IMR-90 (cell line): Measurements from ENCODE around the gene RPL19. TPM values are rescaled to one million over a fixed set of nuclear protein-coding genes. Genes with fewer than 3 reads are reported as not detected.

Experiments
- ATAC-seq: fragments of 200-7000 bp; cut with Tn5 transposase; 2 replicates; pipeline ENCODE4 v1.9.1; 2020; ENCODE audit warnings: low read depth, mild to moderate bottlenecking, moderate library complexity
- BruUV-seq: library from RNA; stranded (reverse); fragments of 400-500 nt; replicated peaks from 2 replicates; lab custom pipeline; 2021; lab: Mats Ljungman, UMichigan
- CTCF ChIA-PET: fragments of 300-600 bp; formaldehyde crosslinking; extraction: SDS; loops from one replicate; lab custom pipeline; 2021; ENCODE audit warnings: antibody characterized with exemption; lab: Yijun Ruan, JAX
- POLR2A ChIA-PET: fragments of 300-600 bp; sonication (Branson Sonifier 250); formaldehyde crosslinking; loops from one replicate; lab custom pipeline; 2022; ENCODE audit warnings: antibody characterized with exemption; ENCODE audit not compliant: unreplicated experiment; lab: Charles Lee
- DNase-seq: peaks from one replicate; pipeline ENCODE4 v3.0.0; 2013
- H2AFZ ChIP-seq: replicated peaks from 2 replicates; pipeline ENCODE3; 2013; ENCODE audit warnings: low read length, mild to moderate bottlenecking; ENCODE audit not compliant: poor library complexity
- H2AK5ac ChIP-seq: 2 replicates; pipeline ENCODE4 v1.6.1; 2013; ENCODE audit warnings: low read depth, low read length, inconsistent platforms
- H2AK9ac ChIP-seq: replicated peaks from 2 replicates; pipeline ENCODE3; 2013; ENCODE audit warnings: mild to moderate bottlenecking, low read depth, low read length, moderate library complexity; ENCODE audit not compliant: poor library complexity
- H2BK120ac ChIP-seq: 2 replicates; pipeline ENCODE4 v1.6.1; 2013; ENCODE audit warnings: low read depth, low read length, inconsistent platforms
- H2BK15ac ChIP-seq: 3 replicates; pipeline ENCODE4 v1.6.1; 2013; ENCODE audit warnings: low read depth, low read length, inconsistent platforms
- H2BK20ac ChIP-seq: 2 replicates; pipeline ENCODE4 v1.6.1; 2013; ENCODE audit warnings: low read depth, mild to moderate bottlenecking, inconsistent platforms, low read length, moderate library complexity
- H2BK5ac ChIP-seq: 2 replicates; pipeline ENCODE4 v1.6.1; 2013; ENCODE audit warnings: mild to moderate bottlenecking, low read depth, low read length, inconsistent platforms; ENCODE audit not compliant: poor library complexity, severe bottlenecking
- H3K14ac ChIP-seq: replicated peaks from 2 replicates; pipeline ENCODE4 v1.6.1; 2013; ENCODE audit warnings: low read depth, low read length, inconsistent platforms
- H3K18ac ChIP-seq: 2 replicates; pipeline ENCODE4 v1.6.1; 2013; ENCODE audit warnings: low read depth, low read length, control low read depth
- H3K23ac ChIP-seq: 2 replicates; pipeline ENCODE4 v1.6.1; 2013; ENCODE audit warnings: low read depth, low read length, inconsistent platforms
- H3K27ac ChIP-seq: 2 replicates; pipeline ENCODE4 v1.5.1; 2013; ENCODE audit warnings: mild to moderate bottlenecking, control low read depth, low read length; ENCODE audit not compliant: insufficient read depth
- H3K27me3 ChIP-seq: 2 replicates; pipeline ENCODE4 v1.6.1; 2013; ENCODE audit warnings: low read length; ENCODE audit not compliant: control insufficient read depth, insufficient read depth
- H3K36me3 ChIP-seq: 2 replicates; pipeline ENCODE4 v1.6.1; 2013; ENCODE audit warnings: low read length, mixed read lengths; ENCODE audit not compliant: control insufficient read depth, insufficient read depth
- H3K4ac ChIP-seq: 2 replicates; pipeline ENCODE4 v1.6.1; 2013; ENCODE audit warnings: low read depth, low read length, inconsistent platforms
- H3K4me1 ChIP-seq: 2 replicates; pipeline ENCODE4 v1.6.1; 2013; ENCODE audit warnings: low read length, mixed read lengths; ENCODE audit not compliant: control insufficient read depth, insufficient read depth
- H3K4me2 ChIP-seq: 2 replicates; pipeline ENCODE4 v1.6.1; 2013; ENCODE audit warnings: low read depth, mild to moderate bottlenecking, control low read depth, low read length, moderate library complexity
- H3K4me3 ChIP-seq: 2 replicates; pipeline ENCODE4 v1.5.1; 2013; ENCODE audit warnings: low read depth, mild to moderate bottlenecking, control low read depth, low read length, moderate library complexity; ENCODE audit not compliant: insufficient read depth
- H3K56ac ChIP-seq: 2 replicates; pipeline ENCODE4 v1.6.1; 2013; ENCODE audit warnings: low read length, inconsistent platforms; ENCODE audit not compliant: insufficient read depth; ENCODE audit errors: extremely low read depth
- H3K79me1 ChIP-seq, 2 experiments: 2 replicates each; pipeline ENCODE4 v1.6.1; 2013; ENCODE audit warnings: low read length in 2 of 2, inconsistent platforms in 1 of 2, low read depth in 1 of 2
- H3K9ac ChIP-seq: 2 replicates; pipeline ENCODE4 v1.6.1; 2013; ENCODE audit warnings: low read depth, low read length, control low read depth
- H3K9me1 ChIP-seq: 2 replicates; pipeline ENCODE4 v1.6.1; 2013; ENCODE audit warnings: low read length, inconsistent platforms; ENCODE audit not compliant: insufficient read depth
- H3K9me3 ChIP-seq: 2 replicates; pipeline ENCODE4 v1.6.1; 2013; ENCODE audit warnings: low read length; ENCODE audit not compliant: control insufficient read depth, insufficient read depth
- H4K20me1 ChIP-seq: 2 replicates; pipeline ENCODE4 v1.6.1; 2013; ENCODE audit warnings: low read length, inconsistent platforms; ENCODE audit not compliant: insufficient read depth
- H4K5ac ChIP-seq: 2 replicates; pipeline ENCODE4 v1.6.1; 2013; ENCODE audit warnings: mild to moderate bottlenecking, low read depth, low read length, control low read depth
- H4K8ac ChIP-seq, 2 experiments: 2 replicates each; pipeline ENCODE4 v1.6.1; 2013; ENCODE audit warnings: low read depth in 2 of 2, low read length in 2 of 2, control low read depth in 1 of 2, inconsistent platforms in 1 of 2
- H4K91ac ChIP-seq: 2 replicates; pipeline ENCODE4 v1.6.1; 2013; ENCODE audit warnings: low read depth, low read length, inconsistent platforms; ENCODE audit not compliant: insufficient read depth
- BHLHE40 ChIP-seq: fragments of 150-350 bp; IDR thresholded peaks from 2 replicates; pipeline ENCODE4 v1.6.1; 2016; ENCODE audit warnings: mild to moderate bottlenecking, low read depth, low read length
- CEBPB ChIP-seq: IDR thresholded peaks from 2 replicates; pipeline ENCODE4 v1.6.1; 2012; ENCODE audit warnings: low read depth, low read length, improper control_type of control experiment
- CHD1 ChIP-seq: IDR thresholded peaks from 2 replicates; pipeline ENCODE4 v1.6.1; 2012; ENCODE audit warnings: low read depth, low read length, improper control_type of control experiment
- ELK1 ChIP-seq: fragments of 150-350 bp; IDR thresholded peaks from 2 replicates; pipeline ENCODE4 v1.6.1; 2016; ENCODE audit warnings: low read depth, mild to moderate bottlenecking, low read length, moderate library complexity, borderline replicate concordance
- FOS ChIP-seq: fragments of 150-350 bp; IDR thresholded peaks from 2 replicates; pipeline ENCODE4 v1.6.1; 2016; ENCODE audit warnings: low read depth, low read length
- MAFK ChIP-seq: IDR thresholded peaks from 2 replicates; pipeline ENCODE4 v1.6.1; 2012; ENCODE audit warnings: low read depth, low read length, improper control_type of control experiment
- MAZ ChIP-seq: IDR thresholded peaks from 2 replicates; pipeline ENCODE4 v1.6.1; 2012; ENCODE audit warnings: low read depth, mild to moderate bottlenecking, low read length, improper control_type of control experiment, moderate library complexity, borderline replicate concordance
- MXI1 ChIP-seq: IDR thresholded peaks from 2 replicates; pipeline ENCODE4 v1.6.1; 2012; ENCODE audit warnings: low read depth, mild to moderate bottlenecking, low read length, moderate library complexity, borderline replicate concordance
- NFE2L2 ChIP-seq: fragments of 150-350 bp; IDR thresholded peaks from 2 replicates; pipeline ENCODE4 v1.6.1; 2016; ENCODE audit warnings: low read depth, mild to moderate bottlenecking, low read length
- POLR2A ChIP-seq: IDR thresholded peaks from 2 replicates; pipeline ENCODE4 v1.6.1; 2012; ENCODE audit warnings: mild to moderate bottlenecking, low read depth, low read length
- RAD21 ChIP-seq: IDR thresholded peaks from 2 replicates; pipeline ENCODE4 v1.6.1; 2012; ENCODE audit warnings: low read length, improper control_type of control experiment
- RCOR1 ChIP-seq: IDR thresholded peaks from 2 replicates; pipeline ENCODE4 v1.6.1; 2012; ENCODE audit warnings: mild to moderate bottlenecking, low read length, improper control_type of control experiment; ENCODE audit not compliant: insufficient replicate concordance
- RFX5 ChIP-seq: IDR thresholded peaks from 2 replicates; pipeline ENCODE4 v1.8.0; 2012; ENCODE audit warnings: low read depth, mild to moderate bottlenecking, low read length, moderate library complexity
- SMC3 ChIP-seq: fragments of 150-350 bp; IDR thresholded peaks from 2 replicates; pipeline ENCODE4 v1.6.1; 2016; ENCODE audit warnings: low read depth, mild to moderate bottlenecking, antibody characterized with exemption, low read length, moderate library complexity
- WGBS, 2 experiments: methylation state at CpG; one replicate each; pipeline versions ENCODE4 v1.1.5 to v1.1.7; 2013; ENCODE audit warnings: missing lambda C conversion rate in 2 of 2; ENCODE audit not compliant: insufficient read length in 1 of 2; ENCODE audit errors: extremely low coverage in 2 of 2; 5-methylcytosine and 5-hydroxymethylcytosine counted together
- dilution Hi-C: fragments of 300-500 bp; cut with HindIII; formaldehyde crosslinking; loops from one replicate; pipeline ENCODE4 v1.14.3; 2018; ENCODE audit warnings: low sequenced_read_pairs; ENCODE audit not compliant: unreplicated experiment
- in situ Hi-C: fragments of 300-500 bp; cut with MboI; formaldehyde crosslinking; loops from 3 replicates; pipeline ENCODE4 v1.14.3; 2019; ENCODE audit warnings: low sequenced_read_pairs, inconsistent platforms, mixed read lengths
- intact Hi-C: fragments of 100-400 bp; cut with micrococcal nuclease; formaldehyde crosslinking; loops from 2 replicates; pipeline ENCODE4 v1.10.0; 2022
- polyA plus RNA-seq, 3 experiments: library from polyadenylated mRNA; depleted of rRNA; stranded (reverse); fragments of >200 nt; gene quantifications; 2 replicates each; pipeline ENCODE4 v1.2.3, GENCODE V29; 2012; ENCODE audit warnings: low replicate concordance in 1 of 3
- total RNA-seq: library from RNA; depleted of rRNA; stranded (reverse); fragments of >200 nt; gene quantifications from 2 replicates; pipeline ENCODE4 v1.2.3, GENCODE V29; 2012
- TF ChIP-seq, protein P1 (sequence below): fragments of 150-350 bp; IDR thresholded peaks from 2 replicates; pipeline ENCODE4 v1.6.1; 2017; ENCODE audit warnings: mild to moderate bottlenecking, antibody characterized with exemption, low read length, low read depth
- TF ChIP-seq, protein P2 (sequence below): conservative IDR thresholded peaks from 2 replicates; pipeline ENCODE4 v1.5.1; 2012; ENCODE audit warnings: mild to moderate bottlenecking, low read depth, low read length, improper control_type of control experiment

Gene RPL19
- total and polyA plus RNA-seq, 2 of the 4 experiments (the other 2 are of a cell fraction): 2,101 to 2,466 TPM

- H3K18ac ChIP-seq: no peak overlapping the region
- H4K5ac ChIP-seq: no peak overlapping the region
- TF ChIP-seq MAFK: no peak
- TF ChIP-seq FOS: no peak
- no peak for TF ChIP-seq ELK1
- TF ChIP-seq POLR2A: no peak
- no peak for TF ChIP-seq RCOR1
- no peak for TF ChIP-seq RFX5
- no peak for TF ChIP-seq MAZ
- TF ChIP-seq, protein P1, sequence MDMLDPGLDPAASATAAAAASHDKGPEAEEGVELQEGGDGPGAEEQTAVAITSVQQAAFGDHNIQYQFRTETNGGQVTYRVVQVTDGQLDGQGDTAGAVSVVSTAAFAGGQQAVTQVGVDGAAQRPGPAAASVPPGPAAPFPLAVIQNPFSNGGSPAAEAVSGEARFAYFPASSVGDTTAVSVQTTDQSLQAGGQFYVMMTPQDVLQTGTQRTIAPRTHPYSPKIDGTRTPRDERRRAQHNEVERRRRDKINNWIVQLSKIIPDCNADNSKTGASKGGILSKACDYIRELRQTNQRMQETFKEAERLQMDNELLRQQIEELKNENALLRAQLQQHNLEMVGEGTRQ: no peak
- TF ChIP-seq RAD21: no peak
- TF ChIP-seq SMC3: no peak
- TF ChIP-seq BHLHE40: no peak
- TF ChIP-seq, protein P2, sequence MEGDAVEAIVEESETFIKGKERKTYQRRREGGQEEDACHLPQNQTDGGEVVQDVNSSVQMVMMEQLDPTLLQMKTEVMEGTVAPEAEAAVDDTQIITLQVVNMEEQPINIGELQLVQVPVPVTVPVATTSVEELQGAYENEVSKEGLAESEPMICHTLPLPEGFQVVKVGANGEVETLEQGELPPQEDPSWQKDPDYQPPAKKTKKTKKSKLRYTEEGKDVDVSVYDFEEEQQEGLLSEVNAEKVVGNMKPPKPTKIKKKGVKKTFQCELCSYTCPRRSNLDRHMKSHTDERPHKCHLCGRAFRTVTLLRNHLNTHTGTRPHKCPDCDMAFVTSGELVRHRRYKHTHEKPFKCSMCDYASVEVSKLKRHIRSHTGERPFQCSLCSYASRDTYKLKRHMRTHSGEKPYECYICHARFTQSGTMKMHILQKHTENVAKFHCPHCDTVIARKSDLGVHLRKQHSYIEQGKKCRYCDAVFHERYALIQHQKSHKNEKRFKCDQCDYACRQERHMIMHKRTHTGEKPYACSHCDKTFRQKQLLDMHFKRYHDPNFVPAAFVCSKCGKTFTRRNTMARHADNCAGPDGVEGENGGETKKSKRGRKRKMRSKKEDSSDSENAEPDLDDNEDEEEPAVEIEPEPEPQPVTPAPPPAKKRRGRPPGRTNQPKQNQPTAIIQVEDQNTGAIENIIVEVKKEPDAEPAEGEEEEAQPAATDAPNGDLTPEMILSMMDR: no peak
- TF ChIP-seq NFE2L2: no peak
- no peak for TF ChIP-seq CHD1
- no peak for TF ChIP-seq CEBPB
- no peak for TF ChIP-seq MXI1
- ChIA-PET CTCF (no interaction called here), POLR2A (no interaction called here)
- H2BK120ac ChIP-seq: no peak overlapping the region
- H3K56ac ChIP-seq: no peak overlapping the region
- H3K4me2 ChIP-seq: no peak overlapping the region
- BruUV-seq: no TSS peak
- in situ Hi-C loops: no loop called here
- H3K14ac ChIP-seq: no peak overlapping the region
- H3K27me3 ChIP-seq: no peaks in the 10 kb centered on the region
- H2BK20ac ChIP-seq: no peak overlapping the region
- no peak overlapping the region for H3K27ac ChIP-seq
- no CpG with 5 or more reads among the region's 9 CpGs for WGBS, 2 experiments
- intact Hi-C loops: no loop called here
- dilution Hi-C loops: no loop called here
- DNase-seq (no peak), ATAC-seq (no peak)
- no peak overlapping the region for H2AK9ac ChIP-seq
- H3K4me1 ChIP-seq: no peaks in the 10 kb centered on the region
- no peak overlapping the region for H3K4me3 ChIP-seq
- H4K20me1 ChIP-seq: 0 out of 2 replicates have a peak, but pooled peaks cover 3% of the 10 kb centered on the region
- no peak overlapping the region for H2AK5ac ChIP-seq
- H3K4ac ChIP-seq: no peak overlapping the region
- peaks cover 0 to 13% of the 10 kb centered on the region in 2 experiments; a peak in 2 of 4 replicates for H3K79me1 ChIP-seq
- H3K9me3 ChIP-seq: no peaks in the 10 kb centered on the region
- H2BK15ac ChIP-seq: no peak overlapping the region
- H3K36me3 ChIP-seq: peaks cover 56% of the 10 kb centered on the region
- H3K9ac ChIP-seq: no peak overlapping the region
- H3K9me1 ChIP-seq: no peaks in the 10 kb centered on the region
- H2AFZ ChIP-seq: no peak overlapping the region
- H3K23ac ChIP-seq: no peak overlapping the region
- no peak overlapping the region for H4K8ac ChIP-seq
- no peak overlapping the region for H4K91ac ChIP-seq
- H2BK5ac ChIP-seq: no peak overlapping the region
These were observed 12.8 kb upstream of the RPL19 start for GRCh38 chr17:39187152-39187830.
